Measurements from ENCODE around the gene SND1.

Gene SND1

GRCh38 chr7:127651556-127652332, at the start of gene SND1:
Gene SND1 (plus strand): TSS chr7:127652194. CDS start chr7:127652374, 180 bp downstream.
- peak; percentile 99 for DNase-seq

DNA sequence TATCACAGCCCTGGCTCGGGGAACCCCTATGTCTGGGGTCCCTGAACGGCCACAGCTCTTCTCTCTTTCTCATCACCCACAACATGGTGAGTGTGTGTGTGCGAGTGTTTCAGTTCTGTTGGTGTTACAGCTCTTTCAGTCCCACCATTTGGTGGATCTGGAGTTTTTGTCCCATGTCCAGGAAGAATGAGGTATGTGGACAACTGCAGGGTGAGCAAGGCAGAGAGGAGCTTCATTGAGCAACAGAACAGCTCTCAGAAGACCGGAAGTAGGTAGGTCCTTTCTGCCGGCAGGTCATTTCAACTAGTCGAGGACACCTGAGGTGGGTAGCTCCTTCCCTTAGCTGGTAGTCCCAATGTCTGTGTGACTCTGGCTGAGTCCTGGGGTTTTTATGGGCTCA, 43.5 kb upstream of the SND1 start:
- no peak for DNase-seq

DNA sequence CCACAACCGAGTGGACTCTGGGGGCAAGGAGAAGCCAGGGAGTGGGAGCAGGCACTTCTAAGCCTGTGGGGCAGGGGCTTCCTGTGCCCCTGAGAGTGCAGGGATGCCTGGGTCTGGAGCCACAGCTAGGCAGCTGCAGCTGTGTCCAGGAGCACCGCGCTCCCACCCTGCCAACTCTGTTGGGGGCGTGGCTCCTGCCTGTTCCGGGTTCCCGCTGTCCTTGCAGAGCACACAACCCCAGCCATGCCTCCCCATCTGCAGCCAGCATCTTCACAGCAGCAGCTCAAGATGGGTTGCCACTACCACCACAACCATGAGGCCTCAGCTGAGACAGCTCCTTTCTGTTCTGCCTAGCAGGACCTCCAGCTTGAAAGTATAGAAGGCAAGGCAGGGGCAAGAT, 42.7 kb upstream of the SND1 start:
- DNase-seq, result no peak

GRCh38 chr7:127612263-127612662, 39.7 kb upstream of the SND1 start:
- no peak for DNase-seq

- no peak for DNase-seq
Measured at GRCh38 chr7:127616724-127617123, 35.3 kb upstream of the SND1 start.

DNA sequence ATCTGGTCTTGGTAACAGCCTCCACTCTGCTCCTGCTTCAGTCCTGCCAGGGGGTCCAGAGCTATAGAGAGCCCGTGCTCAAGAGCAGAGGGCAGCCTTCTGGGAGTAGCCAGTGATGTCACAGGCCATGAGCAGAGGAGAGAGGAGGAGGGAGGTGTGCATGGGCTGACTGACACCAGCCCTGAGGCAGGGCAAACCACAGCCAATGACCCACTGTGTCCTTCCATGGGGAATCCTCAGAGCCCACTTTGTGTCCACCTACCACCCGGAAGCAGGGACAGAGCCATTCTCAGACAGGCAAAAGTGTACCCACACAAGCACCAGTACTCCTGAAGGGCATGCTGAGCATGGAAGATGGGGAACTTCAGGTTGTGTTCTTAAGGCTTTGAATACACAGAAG, 34.0 kb upstream of the SND1 start, which contains the start of gene PAX4:
TSS of gene PAX4 (minus strand) at position 101 of the 400 bp plus-strand sequence. CDS start 2,214 bp downstream, outside the sequence.
- DNase-seq, result no peak

DNA sequence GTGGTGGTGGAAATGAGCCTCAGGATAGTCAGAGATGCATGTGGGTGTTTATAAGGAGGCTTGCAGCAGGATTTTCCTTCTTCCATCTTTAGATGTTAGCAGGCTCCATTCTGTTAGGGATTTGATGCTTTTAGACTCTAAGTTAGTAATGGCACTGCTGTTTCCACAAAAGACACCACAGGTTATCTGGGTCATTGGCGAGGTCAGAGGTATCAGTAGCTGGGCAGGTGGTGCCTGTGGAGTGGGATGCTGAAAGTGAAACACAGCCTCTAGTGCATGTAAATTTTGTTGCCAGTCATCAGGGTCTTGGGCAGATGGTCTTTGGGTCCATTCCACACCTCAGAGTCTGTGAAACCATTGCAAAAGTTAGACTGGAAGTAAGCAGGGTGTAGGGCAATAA, 33.2 kb upstream of the SND1 start:
- no peak for DNase-seq

GRCh38 chr7:127619681-127620405, 32.2 kb upstream of the SND1 start:
- DNase-seq, result no peak

DNA sequence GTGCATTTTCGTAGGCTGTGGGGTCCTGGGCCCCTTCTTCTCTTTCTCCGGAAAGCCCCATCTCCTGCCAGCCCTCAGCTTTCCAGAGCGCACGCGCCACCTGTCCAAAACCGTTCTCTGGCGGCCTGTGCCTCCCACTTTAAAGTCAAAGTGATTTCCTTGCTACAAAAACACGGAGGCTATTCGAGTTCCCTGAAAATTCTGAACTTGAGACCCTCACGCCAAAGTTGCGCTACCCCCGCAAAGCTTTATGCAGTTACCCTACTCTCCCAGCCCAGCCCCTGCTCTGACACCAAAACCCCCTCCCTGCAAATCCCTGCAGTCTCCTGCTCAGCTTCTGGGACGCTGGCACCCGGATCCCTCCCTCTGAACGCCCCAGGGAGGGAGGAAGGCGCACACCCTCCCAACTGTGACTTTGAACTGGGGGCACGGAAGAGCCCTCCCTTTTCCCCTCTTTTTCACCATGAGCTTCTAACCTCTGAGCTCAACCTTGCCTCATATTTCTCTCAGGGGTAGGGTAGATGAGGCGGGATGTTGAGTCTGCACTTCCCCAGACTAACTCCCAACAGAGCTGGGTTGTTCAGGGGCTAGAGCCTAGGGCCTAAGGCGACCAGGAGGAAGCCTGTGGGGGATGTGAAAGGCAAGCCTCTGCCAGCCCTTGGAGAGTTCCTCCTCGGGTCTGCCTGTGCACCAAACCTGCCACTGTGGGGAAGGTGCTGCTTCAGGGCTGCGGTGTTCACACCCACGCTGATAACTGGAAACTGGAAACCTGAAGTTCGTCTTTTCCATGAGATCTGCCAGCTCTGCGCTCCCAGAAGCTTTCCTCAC, 31.4 kb upstream of the SND1 start:
- DNase-seq, result no peak

DNA sequence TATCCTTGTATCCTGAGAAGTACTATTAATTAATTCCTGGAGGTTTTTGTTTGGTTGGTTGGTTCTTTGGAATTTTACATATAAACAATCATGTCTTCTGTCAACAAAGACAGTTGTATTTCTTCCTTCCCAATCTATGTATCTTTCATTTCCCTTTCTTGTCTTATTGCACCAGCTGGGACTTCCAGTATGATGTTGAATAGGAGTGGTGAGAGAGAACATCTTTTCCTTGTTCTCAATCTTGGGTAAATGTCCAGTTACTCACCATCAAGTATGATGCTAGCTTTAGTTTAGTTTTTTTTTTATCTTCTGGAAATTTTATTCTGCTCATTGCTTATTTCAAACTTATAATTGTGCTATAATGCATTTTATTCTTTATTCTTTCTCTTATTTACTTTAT, 26.7 kb upstream of the SND1 start:
- no peak for DNase-seq

DNA sequence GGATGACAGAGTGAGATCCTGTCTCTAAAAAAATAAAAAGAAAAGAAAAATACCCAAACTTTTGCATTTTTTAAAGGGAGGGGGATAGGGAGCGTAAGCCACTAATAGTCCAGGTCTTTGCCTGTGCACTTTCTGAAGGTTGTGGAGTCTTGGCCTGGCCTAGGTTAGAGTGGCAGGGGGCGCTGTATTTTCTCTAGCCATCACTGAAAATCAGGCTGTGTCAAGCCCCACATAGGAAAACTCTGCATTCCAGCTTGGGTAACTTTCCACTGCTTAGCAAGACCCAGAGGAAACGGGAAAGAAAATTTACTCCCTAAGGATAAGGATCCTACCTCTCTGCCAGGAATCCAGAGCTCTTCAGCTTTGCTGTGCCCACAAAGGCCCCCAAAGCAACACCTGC, 23.5 kb upstream of the SND1 start:
- no peak for DNase-seq

DNA sequence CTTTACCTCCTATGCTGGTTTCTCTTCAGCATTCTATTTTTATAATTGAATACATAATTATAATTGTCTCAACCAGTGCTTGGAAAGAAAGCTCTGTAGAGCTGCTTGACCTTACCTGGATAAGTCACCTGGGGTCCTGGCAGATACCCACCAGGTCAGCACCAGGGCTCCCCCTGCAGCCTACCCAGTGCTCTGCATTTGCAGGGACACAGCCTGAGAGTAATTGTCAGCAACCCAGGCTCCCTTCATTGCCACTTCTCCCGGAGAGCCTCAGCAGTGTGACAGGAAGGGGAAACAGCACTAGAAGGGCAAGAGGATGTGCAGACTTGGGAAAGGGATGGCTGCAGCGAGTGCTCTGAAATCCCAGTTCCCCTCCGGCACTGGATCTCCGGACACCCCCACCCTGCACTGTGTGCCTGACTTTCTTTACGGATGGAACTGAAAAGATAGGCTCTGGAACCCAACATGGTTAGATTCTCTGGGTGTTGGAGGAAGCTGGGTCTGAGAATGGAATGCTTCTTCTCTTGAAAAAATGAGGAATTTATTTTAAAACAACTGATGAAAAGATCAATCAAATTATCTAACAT, 22.6 kb upstream of the SND1 start:
- peak; percentile 45 for DNase-seq

GRCh38 chr7:127632276-127632910, 19.6 kb upstream of the SND1 start:
- no peak for DNase-seq

- DNase-seq, result no peak
Measured at GRCh38 chr7:127635659-127636285, 16.2 kb upstream of the SND1 start.

DNA sequence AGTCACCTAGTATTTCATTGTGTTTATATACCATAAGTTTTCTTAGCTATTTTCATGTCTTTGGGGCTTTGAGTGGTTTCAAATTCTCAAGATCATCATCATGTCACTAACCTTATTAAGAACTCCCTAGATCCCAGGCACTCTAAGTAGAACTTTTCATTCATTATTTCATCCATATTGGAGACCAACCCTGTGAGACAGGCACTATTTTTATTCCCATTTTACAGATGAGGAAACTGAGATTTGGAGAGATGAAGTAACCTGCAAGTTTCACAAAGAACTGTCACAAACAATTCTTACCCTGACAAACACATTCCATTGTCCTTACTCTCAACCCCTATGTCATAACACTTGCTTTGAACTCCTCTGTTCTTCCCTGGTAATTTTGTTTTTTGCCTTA, 13.8 kb upstream of the SND1 start:
- DNase-seq, result no peak

DNA sequence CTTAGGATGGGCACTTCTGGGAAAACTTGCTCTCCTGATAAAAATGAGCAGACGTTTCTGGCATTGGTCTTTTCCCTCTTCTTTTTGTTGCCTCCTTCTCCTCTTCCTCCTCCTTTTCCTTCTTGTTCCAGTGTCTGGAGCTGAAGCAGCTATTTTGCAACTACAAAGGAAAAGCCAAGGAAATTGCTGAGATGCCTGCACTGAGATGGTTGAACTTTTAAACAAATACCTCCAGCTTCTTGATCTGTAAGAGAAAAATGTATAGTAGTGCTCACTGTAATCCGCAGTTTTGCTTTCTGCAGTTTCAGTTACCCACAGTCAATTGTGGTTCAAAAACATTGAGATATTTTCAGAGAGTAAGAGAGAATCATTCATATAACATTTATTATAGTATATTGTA, 7.5 kb upstream of the SND1 start:
- no peak for DNase-seq

DNA sequence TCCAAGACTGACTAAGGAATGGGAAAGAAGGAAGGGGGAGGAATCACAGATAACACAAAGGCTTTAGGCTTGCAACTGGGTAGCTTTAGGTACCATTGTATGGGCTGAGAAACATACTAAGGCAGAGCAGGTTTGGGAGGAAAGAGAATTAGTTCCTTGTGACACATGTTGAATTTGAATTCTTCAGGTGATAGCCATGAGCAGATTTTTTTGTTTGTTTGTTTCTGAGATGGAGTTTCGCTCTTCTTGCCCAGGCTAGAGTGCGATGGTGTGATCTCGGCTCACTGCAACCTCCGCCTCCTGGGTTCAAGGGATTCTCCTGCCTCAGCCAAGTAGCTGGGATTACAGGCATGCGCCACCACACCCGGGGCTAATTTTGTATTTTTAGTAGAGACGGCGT, 4.4 kb upstream of the SND1 start:
- DNase-seq, result no peak

- no peak for DNase-seq
Measured at GRCh38 chr7:127648986-127649385, 3.0 kb upstream of the SND1 start.

- peak; percentile 4 for DNase-seq
Measured at GRCh38 chr7:127650847-127651555, 993 bp upstream of the SND1 start.

GRCh38 chr7:127652333-127653248, 597 bp downstream of the SND1 start:
- no peak for DNase-seq
